ENCODE data around the gene NEURL3.

Gene NEURL3

GRCh38 chr2:96539215-96539920 is 34.2 kb upstream of the NEURL3 start:
- DNase-seq: no peak

- peak; percentile 73 for DNase-seq
These were observed 33.5 kb upstream of the NEURL3 start for GRCh38 chr2:96538487-96539214.

- no peak for DNase-seq
These were observed 32.8 kb upstream of the NEURL3 start for GRCh38 chr2:96537734-96538486.

- peak; percentile 77 for DNase-seq
These were observed 32.0 kb upstream of the NEURL3 start for GRCh38 chr2:96537066-96537733.

- DNase-seq: peak; percentile 93
These were observed 31.4 kb upstream of the NEURL3 start, which contains the start of gene ARID5A for GRCh38 chr2:96536445-96537065. Gene ARID5A (plus strand): TSS chr2:96536752. CDS start chr2:96536827, 75 bp downstream.

- DNase-seq: no peak
These were observed 30.2 kb upstream of the NEURL3 start for GRCh38 chr2:96535331-96535730.

- no peak for DNase-seq
These were observed 29.6 kb upstream of the NEURL3 start for GRCh38 chr2:96534701-96535181.

GRCh38 chr2:96534141-96534540 is 29.0 kb upstream of the NEURL3 start:
- DNase-seq: no peak

- no peak for DNase-seq
These were observed 28.3 kb upstream of the NEURL3 start for GRCh38 chr2:96533292-96534073.

- no peak for DNase-seq
These were observed 27.6 kb upstream of the NEURL3 start for GRCh38 chr2:96532641-96533291.

- DNase-seq: peak; percentile 91
These were observed 26.8 kb upstream of the NEURL3 start for GRCh38 chr2:96531872-96532505.

GRCh38 chr2:96531366-96531765 is 26.2 kb upstream of the NEURL3 start:
- peak; percentile 36 for DNase-seq

- no peak for DNase-seq
These were observed 25.6 kb upstream of the NEURL3 start for GRCh38 chr2:96530474-96531357.

GRCh38 chr2:96530144-96530430 is 24.9 kb upstream of the NEURL3 start:
- peak; percentile 28 for DNase-seq

- peak; percentile 42 for DNase-seq
These were observed 24.4 kb upstream of the NEURL3 start for GRCh38 chr2:96529376-96530143.

- peak; percentile 40 for DNase-seq
These were observed 23.7 kb upstream of the NEURL3 start for GRCh38 chr2:96528700-96529375.

GRCh38 chr2:96528006-96528699 is 23.0 kb upstream of the NEURL3 start:
- peak; percentile 58 for DNase-seq
